Neural progenitor cell (in vitro differentiated cells): ENCODE results near the gene MSI1. TPM values are rescaled to one million over a fixed set of nuclear protein-coding genes. Genes with fewer than 3 reads are reported as not detected.

Source experiments
- DNase-seq: peaks from one replicate; pipeline ENCODE4 v3.0.0-alpha.2; 2016; ENCODE audit warnings: low spot score
- H2AFZ ChIP-seq: fragments of 200-600 bp; sonication (generic); replicated peaks from 2 replicates; pipeline ENCODE4 v1.6.1; 2016; ENCODE audit warnings: antibody characterized with exemption
- H3F3A ChIP-seq: fragments of 200-600 bp; sonication (generic); 2 replicates; pipeline ENCODE4 v1.6.1; 2016; ENCODE audit warnings: antibody characterized with exemption, low read depth
- H3K27ac ChIP-seq: fragments of 200-600 bp; sonication (generic); 2 replicates; pipeline ENCODE4 v1.5.1; 2016; ENCODE audit warnings: mild to moderate bottlenecking
- H3K27me3 ChIP-seq: fragments of 200-600 bp; sonication (generic); 2 replicates; pipeline ENCODE4 v1.6.1; 2016; ENCODE audit warnings: mild to moderate bottlenecking, moderate library complexity
- H3K36me3 ChIP-seq: fragments of 200-600 bp; sonication (generic); 2 replicates; pipeline ENCODE4 v1.5.1; 2016
- H3K4me1 ChIP-seq: fragments of 200-600 bp; sonication (generic); 2 replicates; pipeline ENCODE4 v1.6.1; 2016; ENCODE audit warnings: mixed run types
- H3K4me2 ChIP-seq: fragments of 200-600 bp; sonication (generic); 2 replicates; pipeline ENCODE4 v1.6.1; 2016
- H3K4me3 ChIP-seq: fragments of 200-600 bp; sonication (generic); 2 replicates; pipeline ENCODE4 v1.5.1; 2016
- H3K79me2 ChIP-seq: fragments of 200-600 bp; sonication (generic); 2 replicates; pipeline ENCODE4 v1.6.1; 2016; ENCODE audit warnings: low read depth
- H3K9ac ChIP-seq: fragments of 200-600 bp; sonication (generic); 2 replicates; pipeline ENCODE4 v1.6.1; 2016
- H3K9me3 ChIP-seq: fragments of 200-600 bp; sonication (generic); 2 replicates; pipeline ENCODE4 v1.5.1; 2016; ENCODE audit warnings: low read depth
- H4K20me1 ChIP-seq: fragments of 200-600 bp; sonication (generic); 2 replicates; pipeline ENCODE4 v1.6.1; 2016; ENCODE audit warnings: low read depth
- H3K27ac Mint-ChIP-seq: 3 replicates; pipeline ENCODE4 v1.8.0; 2021; ENCODE audit warnings: mixed read lengths
- H3K27me3 Mint-ChIP-seq: 2 replicates; pipeline ENCODE4 v1.8.0; 2022; ENCODE audit warnings: low read depth, mild to moderate bottlenecking, inconsistent platforms, moderate library complexity, mixed read lengths; ENCODE audit not compliant: insufficient read depth
- H3K36me3 Mint-ChIP-seq: 3 replicates; pipeline ENCODE4 v1.8.0; 2021; ENCODE audit warnings: mixed read lengths
- H3K4me1 Mint-ChIP-seq: 3 replicates; pipeline ENCODE4 v1.8.0; 2021; ENCODE audit warnings: mixed read lengths
- H3K4me3 Mint-ChIP-seq: 3 replicates; pipeline ENCODE4 v1.8.0; 2021; ENCODE audit warnings: mild to moderate bottlenecking, moderate library complexity, mixed read lengths
- H3K9me3 Mint-ChIP-seq: 3 replicates; pipeline ENCODE4 v1.8.0; 2020; ENCODE audit warnings: mixed read lengths
- CTCF ChIP-seq: fragments of 200-600 bp; sonication (generic); IDR thresholded peaks from 2 replicates; pipeline ENCODE4 v1.5.1; 2017; ENCODE audit warnings: antibody characterized with exemption, mild to moderate bottlenecking
- EZH2 ChIP-seq: fragments of 200-600 bp; sonication (generic); IDR thresholded peaks from 2 replicates; pipeline ENCODE4 v1.6.1; 2017; ENCODE audit warnings: antibody characterized with exemption, mild to moderate bottlenecking, moderate library complexity
- EZH2phosphoT487 ChIP-seq: fragments of 200-600 bp; sonication (generic); IDR thresholded peaks from 2 replicates; pipeline ENCODE4 v1.6.1; 2017; ENCODE audit warnings: antibody characterized with exemption
- total RNA-seq: library from RNA; depleted of rRNA; stranded (reverse); fragments of >200 nt; gene quantifications from 2 replicates; pipeline ENCODE4 v1.2.3, GENCODE V29; 2015; ENCODE audit warnings: low replicate concordance

MSI1 gene
- total RNA-seq, 1 donor from 2014 or later: 40.2 TPM

GRCh38 chr12:120347766-120348165 lies 21.2 kb downstream of the MSI1 start:
- Mint-ChIP-seq H3K27ac (no peak overlapping the region), H3K36me3 (peaks cover 27% of the 10 kb centered on the region), H3K27me3 (peaks cover 10% of the 10 kb centered on the region), H3K4me1 (peaks cover 8% of the 10 kb centered on the region), H3K9me3 (no peaks in the 10 kb centered on the region), H3K4me3 (no peak overlapping the region)
- Histone ChIP-seq H3K36me3 (no peaks in the 10 kb centered on the region), H3K4me3 (no peak overlapping the region), H2AFZ (no peak overlapping the region), H3F3A (peaks cover 13% of the 10 kb centered on the region), H3K4me2 (no peak overlapping the region), H3K27me3 (no peaks in the 10 kb centered on the region), H3K27ac (no peak overlapping the region), H4K20me1 (peaks cover 13% of the 10 kb centered on the region), H3K9me3 (no peaks in the 10 kb centered on the region), H3K9ac (no peak overlapping the region), H3K79me2 (no peaks in the 10 kb centered on the region), H3K4me1 (no peaks in the 10 kb centered on the region)
- no peak for DNase-seq
- TF ChIP-seq CTCF (no peak), EZH2 (no peak), EZH2phosphoT487 (no peak)

GRCh38 chr12:120346681-120347080 lies 22.3 kb downstream of the MSI1 start:
- no peaks in the 10 kb centered on the region for H3K36me3 ChIP-seq
- no peaks in the 10 kb centered on the region for H3K4me1 ChIP-seq
- H3K27me3 ChIP-seq: no peaks in the 10 kb centered on the region
- Mint-ChIP-seq H3K4me3 (no peak overlapping the region), H3K36me3 (peaks cover 21% of the 10 kb centered on the region), H3K27ac (no peak overlapping the region), H3K9me3 (no peaks in the 10 kb centered on the region), H3K27me3 (peaks cover 10% of the 10 kb centered on the region), H3K4me1 (peaks cover 13% of the 10 kb centered on the region)
- H4K20me1 ChIP-seq: peaks cover 13% of the 10 kb centered on the region
- H3K79me2 ChIP-seq: no peaks in the 10 kb centered on the region
- no peak overlapping the region for H2AFZ ChIP-seq
- DNase-seq: no peak
- H3K4me2 ChIP-seq: no peak overlapping the region
- H3F3A ChIP-seq: peaks cover 18% of the 10 kb centered on the region
- H3K4me3 ChIP-seq: no peak overlapping the region
- no peak for TF ChIP-seq EZH2
- no peak for TF ChIP-seq CTCF
- TF ChIP-seq EZH2phosphoT487: no peak
- H3K9me3 ChIP-seq: no peaks in the 10 kb centered on the region
- no peak overlapping the region for H3K27ac ChIP-seq
- no peak overlapping the region for H3K9ac ChIP-seq

- DNase-seq: no peak
- no peaks in the 10 kb centered on the region for H3K9me3 Mint-ChIP-seq
- no peak for TF ChIP-seq EZH2
- no peak for TF ChIP-seq EZH2phosphoT487
- no peak for TF ChIP-seq CTCF
- Histone ChIP-seq H3K27ac (no peak overlapping the region), H3F3A (peaks cover 24% of the 10 kb centered on the region), H3K9me3 (no peaks in the 10 kb centered on the region), H2AFZ (no peak overlapping the region), H3K4me1 (no peaks in the 10 kb centered on the region), H3K4me3 (no peak overlapping the region), H4K20me1 (peaks cover 10% of the 10 kb centered on the region), H3K79me2 (no peaks in the 10 kb centered on the region), H3K9ac (no peak overlapping the region), H3K4me2 (no peak overlapping the region), H3K36me3 (no peaks in the 10 kb centered on the region), H3K27me3 (no peaks in the 10 kb centered on the region)
- no peak overlapping the region for H3K4me3 Mint-ChIP-seq
- H3K27me3 Mint-ChIP-seq: peaks cover 10% of the 10 kb centered on the region
- H3K27ac Mint-ChIP-seq: no peak overlapping the region
- H3K4me1 Mint-ChIP-seq: peaks cover 19% of the 10 kb centered on the region
- H3K36me3 Mint-ChIP-seq: peaks cover 22% of the 10 kb centered on the region
These were observed 22.9 kb downstream of the MSI1 start for GRCh38 chr12:120346031-120346430.

GRCh38 chr12:120343692-120344091 lies 25.3 kb downstream of the MSI1 start:
- Histone ChIP-seq H3K4me2 (no peak overlapping the region), H4K20me1 (peaks cover 3% of the 10 kb centered on the region), H2AFZ (no peak overlapping the region), H3F3A (peaks cover 31% of the 10 kb centered on the region), H3K27me3 (no peaks in the 10 kb centered on the region), H3K36me3 (no peaks in the 10 kb centered on the region), H3K4me3 (no peak overlapping the region), H3K9me3 (no peaks in the 10 kb centered on the region), H3K9ac (no peak overlapping the region), H3K79me2 (no peaks in the 10 kb centered on the region), H3K27ac (no peak overlapping the region), H3K4me1 (no peaks in the 10 kb centered on the region)
- peaks cover 19% of the 10 kb centered on the region for H3K36me3 Mint-ChIP-seq
- H3K27me3 Mint-ChIP-seq: peaks cover 15% of the 10 kb centered on the region
- TF ChIP-seq EZH2phosphoT487 (no peak), CTCF (no peak), EZH2 (no peak)
- peak overlapping the region; percentile 10 for H3K4me3 Mint-ChIP-seq
- peak overlapping the region; percentile 76 for H3K27ac Mint-ChIP-seq
- DNase-seq: no peak
- H3K4me1 Mint-ChIP-seq: peaks cover 19% of the 10 kb centered on the region
- H3K9me3 Mint-ChIP-seq: peaks cover 5% of the 10 kb centered on the region
